ENCODE measurements around the gene PRPF6. TPM values are rescaled to one million over a fixed set of nuclear protein-coding genes. Genes with fewer than 3 reads are reported as not detected.
"Not testable (repeated sequence)": the region's sequence is repeated elsewhere in the genome, so short reads cannot be mapped to it uniquely, and the experiment has no call there.

The PRPF6 gene
- total RNA-seq, 1 donor from 2014 or later: 81.5 TPM

DNA sequence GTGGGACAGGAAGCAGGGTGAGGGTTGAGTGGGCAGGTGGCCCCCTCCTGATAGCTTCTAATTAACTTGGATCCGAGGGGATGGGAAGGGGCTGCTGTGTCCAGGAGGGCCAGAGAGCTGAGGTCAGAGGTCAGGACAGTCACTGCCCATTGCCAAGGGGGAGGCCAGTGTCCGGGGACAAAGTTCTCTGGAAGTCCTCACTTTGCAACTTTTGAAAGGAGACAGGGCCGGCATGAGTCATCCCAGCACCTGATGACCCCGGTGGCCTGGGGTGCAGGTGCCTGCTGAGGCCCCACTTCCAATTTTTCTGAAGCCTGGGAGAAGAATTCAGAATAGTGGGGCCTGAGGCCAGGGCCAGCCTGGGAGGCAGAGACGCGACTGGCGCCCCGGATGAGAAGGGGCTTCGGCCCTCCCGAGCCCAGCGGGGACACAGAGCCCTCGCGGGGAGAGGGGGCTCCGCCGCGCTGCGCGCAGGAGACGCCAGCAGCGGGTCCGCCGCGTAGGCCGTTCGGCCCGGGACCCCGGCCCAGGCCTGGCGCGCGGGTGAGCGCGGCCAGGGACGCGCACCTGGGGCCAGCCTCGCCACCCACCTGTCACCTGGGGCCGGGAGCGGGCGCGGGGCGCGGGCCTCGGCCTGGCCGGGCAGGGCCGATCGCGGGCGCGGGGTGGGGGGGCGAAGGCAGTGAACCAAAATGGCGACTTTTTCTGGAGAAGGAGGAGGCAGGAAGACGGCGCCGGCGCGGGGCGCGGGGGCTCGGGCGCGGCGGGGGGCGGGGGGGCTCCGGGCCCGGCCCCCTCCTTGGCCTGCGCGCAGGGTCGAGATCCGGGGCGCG is 11.8 kb upstream of the PRPF6 start:
- TF ChIP-seq, protein P1, sequence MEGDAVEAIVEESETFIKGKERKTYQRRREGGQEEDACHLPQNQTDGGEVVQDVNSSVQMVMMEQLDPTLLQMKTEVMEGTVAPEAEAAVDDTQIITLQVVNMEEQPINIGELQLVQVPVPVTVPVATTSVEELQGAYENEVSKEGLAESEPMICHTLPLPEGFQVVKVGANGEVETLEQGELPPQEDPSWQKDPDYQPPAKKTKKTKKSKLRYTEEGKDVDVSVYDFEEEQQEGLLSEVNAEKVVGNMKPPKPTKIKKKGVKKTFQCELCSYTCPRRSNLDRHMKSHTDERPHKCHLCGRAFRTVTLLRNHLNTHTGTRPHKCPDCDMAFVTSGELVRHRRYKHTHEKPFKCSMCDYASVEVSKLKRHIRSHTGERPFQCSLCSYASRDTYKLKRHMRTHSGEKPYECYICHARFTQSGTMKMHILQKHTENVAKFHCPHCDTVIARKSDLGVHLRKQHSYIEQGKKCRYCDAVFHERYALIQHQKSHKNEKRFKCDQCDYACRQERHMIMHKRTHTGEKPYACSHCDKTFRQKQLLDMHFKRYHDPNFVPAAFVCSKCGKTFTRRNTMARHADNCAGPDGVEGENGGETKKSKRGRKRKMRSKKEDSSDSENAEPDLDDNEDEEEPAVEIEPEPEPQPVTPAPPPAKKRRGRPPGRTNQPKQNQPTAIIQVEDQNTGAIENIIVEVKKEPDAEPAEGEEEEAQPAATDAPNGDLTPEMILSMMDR (conservative IDR thresholded peaks at IDR 0.05): no peak
- no peaks in the 10 kb centered on the region for H3K9me3 Mint-ChIP-seq
- H3K27ac Mint-ChIP-seq (ENCODE audit: unreplicated experiment): peak overlapping the region; percentile 35
- no peak for DNase-seq (ENCODE audit: low read depth, low spot score)
- peaks cover 3% of the 10 kb centered on the region for H3K27me3 Mint-ChIP-seq (ENCODE audit: low read depth)
- peaks cover 15% of the 10 kb centered on the region for H3K4me1 Mint-ChIP-seq
- H3K4me3 Mint-ChIP-seq: peak overlapping the region; percentile 89
- H3K36me3 Mint-ChIP-seq (ENCODE audit: low read depth): peaks cover 2% of the 10 kb centered on the region

DNA sequence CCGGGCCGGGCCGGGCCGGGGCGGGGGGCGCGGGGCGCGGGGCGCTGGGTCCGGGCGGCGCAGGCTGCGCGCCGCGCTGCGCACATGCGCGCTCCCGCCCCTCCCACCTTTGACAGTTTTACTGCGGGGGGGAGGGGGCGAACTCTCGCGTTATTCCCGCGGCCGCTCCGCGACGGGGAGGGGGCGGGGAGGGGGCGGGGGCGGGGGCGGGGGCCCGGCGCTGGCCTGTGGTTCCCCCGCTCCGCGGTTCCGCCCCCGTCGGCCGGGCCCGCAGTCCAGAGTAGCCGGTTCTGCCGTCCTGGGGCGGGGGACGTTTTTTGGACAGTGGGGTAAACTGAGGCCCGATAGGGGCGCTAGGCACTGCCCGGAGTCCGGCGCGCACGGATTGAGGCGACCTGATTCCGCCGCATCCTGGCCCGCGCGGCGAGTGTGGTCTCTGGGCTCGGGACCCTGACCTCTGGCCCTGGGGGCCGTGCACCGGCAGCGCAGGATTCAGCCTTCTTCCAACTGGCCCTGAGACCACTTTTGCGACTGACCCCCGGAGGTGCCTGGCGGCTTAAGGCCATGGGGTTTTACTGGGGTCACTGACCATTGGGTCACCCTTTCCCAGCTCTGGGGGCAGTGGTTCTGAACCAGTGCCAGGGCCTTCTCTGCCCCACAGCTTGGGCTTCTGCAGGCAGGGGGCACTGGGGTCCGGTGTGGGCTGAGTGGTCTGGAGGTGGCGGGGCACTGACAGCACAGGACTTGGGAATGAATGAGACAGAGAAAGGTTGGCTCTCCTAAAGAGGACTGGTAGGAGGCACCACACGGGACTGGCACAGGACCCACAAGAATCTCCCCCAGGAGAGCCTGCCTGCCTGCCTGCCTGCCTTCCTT is 10.9 kb upstream of the PRPF6 start, which contains the start of gene ZNF512B:
TSS of gene ZNF512B (minus strand) at position 93 of the 876 bp plus-strand sequence. CDS start 1,980 bp downstream, outside the sequence.
- Mint-ChIP-seq H3K4me1 (peaks cover 15% of the 10 kb centered on the region), H3K9me3 (no peaks in the 10 kb centered on the region), H3K27ac (ENCODE audit: unreplicated experiment) (peak within 1 kb of the TSS; percentile 35), H3K27me3 (ENCODE audit: low read depth) (peaks cover 3% of the 10 kb centered on the region), H3K36me3 (ENCODE audit: low read depth) (peaks cover 2% of the 10 kb centered on the region), H3K4me3 (peak within 1 kb of the TSS; percentile 89)
- DNase-seq (ENCODE audit: low read depth, low spot score): peak; percentile 55
- TF ChIP-seq, protein P1 (conservative IDR thresholded peaks at IDR 0.05): no peak

DNA sequence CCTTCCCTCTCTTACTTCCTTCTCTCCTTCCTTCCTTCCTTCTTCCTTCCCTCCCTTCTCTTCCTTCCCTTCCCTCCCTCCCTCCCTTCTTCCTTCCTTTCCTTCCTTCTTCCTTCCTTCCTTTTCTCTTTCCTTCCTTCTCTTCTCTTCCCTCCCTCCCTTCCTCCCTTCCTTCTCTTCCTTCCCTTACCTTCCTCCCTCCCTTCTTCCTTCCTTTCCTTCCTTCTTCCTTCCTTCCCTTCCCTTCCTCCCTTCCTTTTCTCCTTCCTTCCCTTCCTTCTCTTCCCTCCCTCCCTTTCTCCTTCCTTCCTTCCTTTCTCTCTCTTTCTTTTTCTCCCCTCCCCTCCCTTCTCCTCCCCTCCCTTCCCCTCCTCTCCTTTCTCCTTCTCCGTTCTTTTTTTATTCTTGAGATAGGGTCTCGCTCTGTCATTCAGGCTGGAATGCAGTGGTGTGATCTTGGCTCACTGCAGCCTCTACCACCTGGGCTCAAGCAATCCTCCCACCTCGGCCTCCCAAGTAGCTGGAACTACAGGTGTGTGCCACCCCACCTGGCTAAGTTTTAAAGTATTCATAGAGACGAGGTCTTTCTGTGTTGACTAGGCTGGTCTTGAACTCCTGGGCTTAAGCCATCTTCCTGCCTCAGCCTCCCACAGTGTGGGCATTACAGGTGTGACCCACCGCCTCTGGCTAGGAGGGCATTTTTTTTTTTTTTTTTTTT is 10.1 kb upstream of the PRPF6 start:
- Mint-ChIP-seq H3K4me1 (peaks cover 15% of the 10 kb centered on the region), H3K27me3 (ENCODE audit: low read depth) (peaks cover 3% of the 10 kb centered on the region), H3K9me3 (no peaks in the 10 kb centered on the region), H3K27ac (ENCODE audit: unreplicated experiment) (no peak overlapping the region), H3K4me3 (peak overlapping the region; percentile 84), H3K36me3 (ENCODE audit: low read depth) (peaks cover 2% of the 10 kb centered on the region)
- no peak for DNase-seq (ENCODE audit: low read depth, low spot score)
- TF ChIP-seq, protein P1 (conservative IDR thresholded peaks at IDR 0.05): no peak

DNA sequence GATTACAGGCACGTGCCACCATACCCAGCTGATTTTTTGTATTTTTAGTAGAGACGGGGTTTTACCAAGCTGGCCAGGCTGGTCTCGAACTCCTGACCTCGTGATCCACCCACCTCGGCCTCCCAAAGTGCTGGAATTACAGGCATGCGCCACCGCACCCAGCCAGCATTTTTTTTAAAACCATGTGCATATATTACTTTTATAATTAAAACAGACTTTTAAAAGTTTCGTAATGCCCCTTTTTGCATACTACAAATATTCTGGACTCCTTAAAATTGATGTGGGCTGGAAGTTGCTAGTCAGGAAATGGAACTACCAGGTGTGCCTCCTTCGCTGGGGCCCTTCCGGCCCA is 9.0 kb upstream of the PRPF6 start:
- Mint-ChIP-seq H3K4me1 (peaks cover 15% of the 10 kb centered on the region), H3K4me3 (peak overlapping the region; percentile 84)
- DNase-seq (ENCODE audit: low read depth, low spot score); H3K27me3 Mint-ChIP-seq (ENCODE audit: low read depth); H3K27ac Mint-ChIP-seq (ENCODE audit: unreplicated experiment); H3K36me3 Mint-ChIP-seq (ENCODE audit: low read depth); H3K9me3 Mint-ChIP-seq: not testable (repeated sequence)

DNA sequence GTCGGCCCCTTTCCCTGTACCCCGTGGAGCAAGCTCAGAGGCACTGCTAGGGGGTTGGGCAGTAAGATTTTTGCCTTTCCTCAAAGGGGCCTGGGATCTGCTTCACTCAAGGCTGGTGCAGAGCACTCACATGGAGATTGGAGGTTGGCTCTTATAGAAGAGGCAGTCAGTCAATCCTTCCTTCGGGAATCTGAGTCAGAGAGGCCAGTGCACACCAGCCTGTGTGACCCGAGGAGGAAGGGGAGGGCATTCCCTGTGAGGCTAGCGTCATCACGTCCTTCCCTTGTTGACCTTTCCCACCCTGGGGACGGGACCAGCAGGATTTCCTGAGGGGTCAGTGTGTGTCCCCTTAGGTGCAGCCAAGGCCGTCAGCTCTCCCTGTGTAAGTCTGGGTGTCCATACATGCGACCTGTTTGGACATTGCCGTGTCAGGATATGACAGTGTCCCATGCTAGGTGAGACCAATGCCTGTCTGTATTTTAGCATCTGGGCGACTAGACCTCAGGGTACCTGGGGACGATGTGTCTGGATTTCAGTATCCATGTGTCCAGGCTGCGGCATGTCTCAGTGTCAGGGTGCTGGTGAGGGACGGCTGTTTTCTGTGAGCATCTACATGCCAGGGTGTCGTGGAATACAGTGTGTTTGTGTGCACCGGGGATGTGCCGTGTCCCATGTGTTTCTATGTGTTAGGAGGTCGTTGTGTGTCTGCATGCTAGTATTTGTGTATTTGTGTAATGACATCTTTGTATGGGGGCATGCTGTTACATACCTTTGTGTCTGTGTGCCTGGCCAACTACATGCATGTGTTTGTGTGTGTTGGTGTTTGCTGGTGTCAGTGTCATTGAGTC is 8.4 kb upstream of the PRPF6 start:
- H3K9me3 Mint-ChIP-seq: no peaks in the 10 kb centered on the region
- no peak overlapping the region for H3K27ac Mint-ChIP-seq (ENCODE audit: unreplicated experiment)
- H3K4me3 Mint-ChIP-seq: peak overlapping the region; percentile 84
- TF ChIP-seq, protein P1 (conservative IDR thresholded peaks at IDR 0.05): no peak
- no peaks in the 10 kb centered on the region for H3K36me3 Mint-ChIP-seq (ENCODE audit: low read depth)
- DNase-seq (ENCODE audit: low read depth, low spot score): no peak
- peaks cover 3% of the 10 kb centered on the region for H3K27me3 Mint-ChIP-seq (ENCODE audit: low read depth)
- H3K4me1 Mint-ChIP-seq: peaks cover 15% of the 10 kb centered on the region

Data from neural crest cell (in vitro differentiated cells).